Activated CD8-positive, alpha-beta memory T cell treated with anti-CD3 and anti-CD28 coated beads, Interleukin-2, amount 10 ng/mL, durations not matched to agents 7 days and 5 days (primary cell): ENCODE results near the gene FCN1. TPM values are rescaled to one million over a fixed set of nuclear protein-coding genes. Genes with fewer than 3 reads are reported as not detected.

ENCODE experiments used
- ATAC-seq: fragments of 150-1000 bp; cut with Tn5 transposase; one replicate; pipeline ENCODE4 v1.10.0; 2021; ENCODE audit warnings: moderate library complexity
- CTCF ChIA-PET: fragments of 350-600 bp; sonication (Branson Sonifier 250); formaldehyde crosslinking; loops from one replicate; lab custom pipeline; 2021; ENCODE audit warnings: antibody characterized with exemption; lab: Charles Lee
- DNase-seq: peaks from one replicate; pipeline ENCODE4 v3.0.0-alpha.2; 2020
- H3K27ac Mint-ChIP-seq: one replicate; pipeline ENCODE4 v1.8.0; 2021; ENCODE audit warnings: mild to moderate bottlenecking, mixed read lengths
- H3K27me3 Mint-ChIP-seq: one replicate; pipeline ENCODE4 v1.8.0; 2021; ENCODE audit warnings: mixed read lengths
- H3K36me3 Mint-ChIP-seq: one replicate; pipeline ENCODE4 v1.8.0; 2021; ENCODE audit warnings: mild to moderate bottlenecking, mixed read lengths
- H3K4me1 Mint-ChIP-seq: one replicate; pipeline ENCODE4 v1.8.0; 2021; ENCODE audit warnings: mixed read lengths
- H3K4me3 Mint-ChIP-seq: one replicate; pipeline ENCODE4 v1.8.0; 2021; ENCODE audit warnings: mild to moderate bottlenecking, moderate library complexity, mixed read lengths
- H3K9me3 Mint-ChIP-seq: one replicate; pipeline ENCODE4 v1.8.0; 2022; ENCODE audit warnings: low read depth, mixed read lengths
- total RNA-seq, 2 experiments: library from RNA; stranded (reverse); gene quantifications; one replicate each; pipeline ENCODE4 v1.2.3, GENCODE V29; 2021

FCN1 gene
- total RNA-seq, 2 experiments from 2014 or later = not detected

- H3K4me1 Mint-ChIP-seq = no peaks in the 10 kb centered on the region
- no peaks in the 10 kb centered on the region for H3K27me3 Mint-ChIP-seq
- peaks cover 6% of the 10 kb centered on the region for H3K9me3 Mint-ChIP-seq
- DNase-seq (no peak), ATAC-seq (no peak)
- no peak overlapping the region for H3K27ac Mint-ChIP-seq
- H3K36me3 Mint-ChIP-seq = no peaks in the 10 kb centered on the region
- CTCF ChIA-PET = no interaction called here
- no peak overlapping the region for H3K4me3 Mint-ChIP-seq
Measured at GRCh38 chr9:134922932-134923240, 5.2 kb upstream of the FCN1 start.

DNA sequence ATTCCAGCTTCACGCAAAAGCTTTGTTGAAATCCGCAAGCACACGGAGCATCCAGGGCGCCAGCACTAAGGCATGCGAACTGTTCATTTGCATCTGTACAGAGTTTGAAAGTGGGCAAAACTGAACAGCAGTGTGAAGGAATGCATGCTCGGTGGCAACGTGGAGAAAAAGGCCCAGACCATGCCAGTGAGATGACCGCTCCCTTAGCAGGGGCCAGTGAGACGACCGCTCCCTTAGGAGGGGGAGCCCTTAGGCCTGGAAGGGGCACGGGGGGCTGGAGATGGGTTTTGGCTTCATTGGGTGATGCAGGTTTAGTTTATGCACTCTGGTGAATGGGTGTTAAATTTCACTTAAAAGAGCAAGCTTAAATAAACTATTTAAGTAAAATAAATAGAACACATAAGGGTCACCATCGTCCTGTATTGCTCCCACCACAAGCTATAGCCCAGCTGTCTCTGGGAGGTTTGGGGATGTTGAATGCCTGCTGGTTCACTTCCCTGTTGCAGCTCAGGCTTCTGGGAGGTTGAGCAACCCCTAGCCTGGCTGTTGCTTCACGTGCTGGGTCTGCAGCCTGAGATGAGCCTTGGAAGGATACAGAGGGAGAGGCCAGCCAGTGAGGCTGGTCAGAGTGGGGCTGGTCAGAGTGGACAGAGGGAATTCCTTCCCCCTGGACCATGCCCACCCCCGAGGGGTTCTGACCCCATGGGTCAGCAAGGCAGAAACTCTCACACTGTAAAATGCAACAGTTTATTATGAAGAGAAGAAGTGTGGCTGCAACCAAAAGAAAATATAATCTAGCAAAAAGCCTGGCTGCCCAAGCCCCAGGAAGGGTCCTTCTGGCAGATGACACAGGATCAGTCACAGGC is 4.6 kb upstream of the FCN1 start:
- Mint-ChIP-seq H3K27me3 (no peaks in the 10 kb centered on the region), H3K4me3 (no peak overlapping the region), H3K4me1 (no peaks in the 10 kb centered on the region), H3K27ac (no peak overlapping the region), H3K36me3 (no peaks in the 10 kb centered on the region), H3K9me3 (peaks cover 6% of the 10 kb centered on the region)
- no peak for ATAC-seq
- no peak for DNase-seq
- CTCF ChIA-PET = no interaction called here

DNA sequence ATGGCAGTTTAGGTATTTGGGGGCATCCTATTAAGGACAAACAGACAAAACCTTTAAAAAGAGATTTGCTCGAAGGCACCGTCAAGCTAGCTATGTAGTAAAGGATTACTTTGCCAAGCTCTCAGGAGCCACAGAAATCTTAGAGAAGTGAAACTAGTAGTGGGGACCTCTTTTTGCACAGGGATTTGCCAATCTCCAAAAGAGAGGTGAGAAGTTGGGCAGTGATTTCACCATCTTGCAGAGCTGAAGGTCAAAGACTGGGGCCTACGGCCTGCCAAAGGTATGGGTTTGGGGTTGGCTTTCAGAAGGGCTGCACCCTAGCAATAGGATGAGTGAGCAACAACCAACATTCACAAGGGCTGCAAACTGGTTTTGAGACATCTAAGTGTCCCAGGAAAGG is 1.6 kb upstream of the FCN1 start:
- no peaks in the 10 kb centered on the region for H3K36me3 Mint-ChIP-seq
- CTCF ChIA-PET = no interaction called here
- DNase-seq = no peak
- H3K27ac Mint-ChIP-seq = no peak overlapping the region
- H3K9me3 Mint-ChIP-seq = peaks cover 6% of the 10 kb centered on the region
- H3K4me1 Mint-ChIP-seq = no peaks in the 10 kb centered on the region
- no peak overlapping the region for H3K4me3 Mint-ChIP-seq
- no peak for ATAC-seq
- no peaks in the 10 kb centered on the region for H3K27me3 Mint-ChIP-seq

GRCh38 chr9:134918646-134919045 is 934 bp upstream of the FCN1 start:
- Mint-ChIP-seq H3K27me3 (no peaks in the 10 kb centered on the region), H3K27ac (no peak overlapping the region), H3K9me3 (peaks cover 6% of the 10 kb centered on the region), H3K4me1 (no peaks in the 10 kb centered on the region), H3K36me3 (no peaks in the 10 kb centered on the region), H3K4me3 (no peak overlapping the region)
- DNase-seq (no peak), ATAC-seq (no peak)
- CTCF ChIA-PET = no interaction called here

GRCh38 chr9:134916161-134916665 is 1.5 kb downstream of the FCN1 start:
- Mint-ChIP-seq H3K4me3 (no peak overlapping the region), H3K27ac (no peak overlapping the region), H3K4me1 (no peaks in the 10 kb centered on the region), H3K9me3 (peaks cover 6% of the 10 kb centered on the region), H3K27me3 (no peaks in the 10 kb centered on the region), H3K36me3 (no peaks in the 10 kb centered on the region)
- ATAC-seq (no peak), DNase-seq (no peak)
- CTCF ChIA-PET = no interaction called here

- Mint-ChIP-seq H3K27me3 (peaks cover 2% of the 10 kb centered on the region), H3K4me3 (no peak overlapping the region), H3K36me3 (no peaks in the 10 kb centered on the region), H3K4me1 (no peaks in the 10 kb centered on the region), H3K27ac (no peak overlapping the region), H3K9me3 (peaks cover 4% of the 10 kb centered on the region)
- DNase-seq (no peak), ATAC-seq (no peak)
- CTCF ChIA-PET = no interaction called here
Measured at GRCh38 chr9:134915046-134915985, 2.4 kb downstream of the FCN1 start.

GRCh38 chr9:134914501-134914834 is 3.2 kb downstream of the FCN1 start:
- CTCF ChIA-PET = no interaction called here
- Mint-ChIP-seq H3K27me3 (peaks cover 10% of the 10 kb centered on the region), H3K4me1 (no peaks in the 10 kb centered on the region), H3K9me3 (no peaks in the 10 kb centered on the region), H3K4me3 (no peak overlapping the region), H3K36me3 (no peaks in the 10 kb centered on the region), H3K27ac (no peak overlapping the region)
- no peak for DNase-seq
- ATAC-seq = no peak

DNA sequence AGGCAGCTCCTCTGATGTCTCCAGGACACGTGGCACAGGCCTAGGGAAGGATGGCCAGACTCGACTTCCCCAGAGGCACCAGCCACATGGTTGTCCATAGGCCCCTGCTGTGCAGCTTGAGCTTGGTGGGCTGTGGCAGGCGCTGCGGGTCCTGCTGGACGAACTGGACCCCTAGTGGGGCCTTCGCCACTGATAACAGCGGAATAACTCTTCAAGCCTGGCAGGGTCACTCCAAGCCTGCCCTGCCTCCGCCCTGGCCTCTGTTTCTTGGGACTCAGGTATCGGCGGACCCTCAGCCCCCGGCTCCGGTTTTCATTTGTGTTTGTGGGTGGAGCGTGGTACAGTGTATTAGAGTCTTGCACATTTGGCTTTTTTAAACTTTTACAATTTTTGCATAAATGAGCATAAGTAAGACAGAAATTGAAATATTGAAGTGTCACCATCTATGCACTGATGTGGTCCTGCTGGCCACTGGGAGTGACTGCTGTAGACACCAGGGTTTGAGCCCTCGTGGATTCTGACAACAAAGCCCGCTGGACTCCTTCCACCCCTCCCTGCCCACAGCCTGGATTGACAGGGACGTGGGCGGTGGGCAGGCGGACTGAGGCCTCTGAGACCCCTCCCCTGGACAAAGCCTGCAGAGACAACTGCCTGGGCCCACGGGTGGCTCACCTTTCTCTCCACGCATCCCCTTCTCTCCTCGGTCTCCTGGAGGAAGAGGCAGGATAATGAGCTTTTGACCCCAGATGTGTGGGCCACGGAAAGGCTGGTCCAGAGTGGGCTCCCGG is 3.8 kb downstream of the FCN1 start:
- no peak for DNase-seq
- ATAC-seq = no peak
- H3K9me3 Mint-ChIP-seq = no peaks in the 10 kb centered on the region
- H3K4me1 Mint-ChIP-seq = no peaks in the 10 kb centered on the region
- CTCF ChIA-PET = no interaction called here
- peaks cover 14% of the 10 kb centered on the region for H3K27me3 Mint-ChIP-seq
- no peak overlapping the region for H3K27ac Mint-ChIP-seq
- H3K4me3 Mint-ChIP-seq = no peak overlapping the region
- H3K36me3 Mint-ChIP-seq = no peaks in the 10 kb centered on the region

DNA sequence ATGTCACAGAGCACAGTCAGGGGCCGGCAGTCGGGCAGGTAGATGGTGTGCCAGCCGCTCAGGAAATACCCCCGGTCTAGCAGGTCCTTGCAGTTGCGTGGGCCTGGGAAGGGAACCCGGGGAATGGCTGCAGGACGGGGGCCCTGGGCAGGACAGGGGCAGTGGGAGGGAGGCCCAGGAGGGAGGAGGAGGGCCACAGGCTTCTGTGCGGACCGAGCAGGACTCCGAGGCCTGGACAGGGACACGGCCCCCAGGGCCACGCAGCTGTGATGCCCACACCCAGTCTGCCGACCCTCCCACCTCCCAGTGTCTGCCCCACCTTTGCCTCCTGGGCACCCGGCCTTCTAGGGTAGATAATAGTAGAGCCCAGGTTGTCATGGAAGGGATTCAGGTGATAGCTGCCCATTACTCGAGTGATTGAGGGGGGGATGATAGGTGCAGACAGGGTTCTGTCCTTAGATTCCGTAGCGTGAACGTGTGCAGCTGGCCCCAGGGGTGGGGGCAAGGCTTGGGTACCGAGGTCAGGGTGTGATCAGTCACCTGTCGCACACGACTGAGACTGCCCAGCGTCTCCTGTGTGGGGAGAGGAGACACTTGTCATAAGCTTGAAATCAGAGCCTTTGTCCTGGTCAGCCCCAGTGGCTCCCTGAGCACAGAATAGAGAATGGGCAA is 4.5 kb downstream of the FCN1 start:
- Mint-ChIP-seq H3K4me3 (no peak overlapping the region), H3K9me3 (no peaks in the 10 kb centered on the region), H3K4me1 (no peaks in the 10 kb centered on the region), H3K36me3 (no peaks in the 10 kb centered on the region), H3K27me3 (peaks cover 15% of the 10 kb centered on the region), H3K27ac (no peak overlapping the region)
- CTCF ChIA-PET = no interaction called here
- no peak for DNase-seq
- ATAC-seq = no peak

DNA sequence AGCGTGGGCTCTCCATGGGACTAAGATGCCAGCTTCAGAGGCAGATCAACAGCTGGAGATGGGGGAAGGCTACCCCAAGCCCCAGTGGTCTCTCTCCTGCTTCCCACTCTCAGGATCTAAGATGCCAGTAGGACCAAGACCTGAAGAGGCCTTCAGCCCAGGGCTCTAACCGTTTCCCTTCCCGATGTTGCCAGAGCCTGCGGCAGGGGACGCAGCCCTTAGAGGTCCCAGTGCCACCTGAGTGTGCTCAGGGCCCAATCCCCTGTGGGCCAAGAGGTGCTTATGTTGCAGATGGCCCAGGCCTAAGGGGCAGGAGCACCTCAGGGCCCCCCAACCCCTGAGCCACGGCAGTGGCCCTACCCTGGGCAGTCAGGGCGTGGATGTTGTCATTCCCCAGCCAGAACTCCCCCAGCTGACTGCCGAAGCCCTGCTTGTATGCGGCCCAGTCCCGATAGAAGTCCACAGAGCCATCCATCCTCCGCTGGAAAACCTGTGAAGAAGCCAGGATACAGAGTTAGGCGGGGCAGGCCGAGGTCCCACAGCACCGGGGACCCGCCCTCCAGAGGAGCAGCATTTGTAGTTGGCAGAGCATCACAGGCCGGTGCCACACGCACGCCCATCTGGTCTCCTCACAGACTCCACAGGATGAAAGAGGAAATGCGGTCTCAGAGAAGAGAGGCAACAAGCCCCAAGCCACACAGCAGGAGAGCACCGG is 5.4 kb downstream of the FCN1 start:
- CTCF ChIA-PET = no interaction called here
- Mint-ChIP-seq H3K4me3 (no peak overlapping the region), H3K4me1 (no peaks in the 10 kb centered on the region), H3K36me3 (no peaks in the 10 kb centered on the region), H3K27ac (no peak overlapping the region), H3K27me3 (peaks cover 15% of the 10 kb centered on the region), H3K9me3 (no peaks in the 10 kb centered on the region)
- DNase-seq = no peak
- no peak for ATAC-seq

GRCh38 chr9:134909511-134910481 is 7.9 kb downstream of the FCN1 start:
- H3K36me3 Mint-ChIP-seq = no peaks in the 10 kb centered on the region
- ATAC-seq (no peak), DNase-seq (no peak)
- no peaks in the 10 kb centered on the region for H3K4me1 Mint-ChIP-seq
- no peak overlapping the region for H3K4me3 Mint-ChIP-seq
- H3K27me3 Mint-ChIP-seq = peaks cover 15% of the 10 kb centered on the region
- CTCF ChIA-PET = no interaction called here
- H3K27ac Mint-ChIP-seq = no peak overlapping the region
- H3K9me3 Mint-ChIP-seq = no peaks in the 10 kb centered on the region
